Measurements from ENCODE around the gene RBFOX2. TPM values are rescaled to one million over a fixed set of nuclear protein-coding genes. Genes with fewer than 3 reads are reported as not detected.
A peak's percentile ranks its signal among the peaks of the same experiment; 100 is the strongest.

RBFOX2 gene
- total RNA-seq, 1 donor from 2014 or later: 76.7 TPM

DNA sequence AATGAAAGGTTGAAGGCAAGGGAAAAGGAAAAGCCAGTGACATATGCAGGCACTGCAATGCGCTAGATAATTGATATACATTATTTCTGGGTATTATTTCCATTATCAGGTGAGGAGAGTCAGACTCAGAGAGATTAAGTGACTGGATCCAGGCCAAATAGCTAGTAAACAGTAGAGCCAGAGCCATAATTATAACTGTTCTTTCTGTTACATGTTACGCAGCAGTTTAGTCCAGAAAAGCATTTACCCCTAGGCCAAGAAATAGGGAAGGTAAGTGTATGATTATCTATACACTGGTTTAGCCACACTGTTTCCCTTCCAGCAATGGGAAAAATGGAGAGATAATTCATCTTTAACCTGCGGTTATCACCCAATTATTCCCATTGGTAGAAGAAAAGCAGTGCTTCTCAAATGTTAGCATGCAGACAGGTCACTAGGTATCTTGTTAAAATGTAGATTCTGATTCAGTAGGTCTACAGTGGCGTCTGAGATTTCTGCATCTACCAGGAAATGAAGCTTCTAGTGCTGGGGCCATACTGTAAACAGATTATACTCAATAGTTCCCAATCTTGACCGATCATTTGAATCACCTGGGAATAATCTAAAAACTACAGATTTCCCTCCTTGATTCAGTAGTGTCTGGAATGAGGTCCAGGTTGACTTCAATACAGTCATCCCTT lies 69.4 kb downstream of the RBFOX2 start:
- ATAC-seq: no peak
- intact Hi-C loops (cut with micrococcal nuclease): no loop called here
- DNase-seq: no peak

DNA sequence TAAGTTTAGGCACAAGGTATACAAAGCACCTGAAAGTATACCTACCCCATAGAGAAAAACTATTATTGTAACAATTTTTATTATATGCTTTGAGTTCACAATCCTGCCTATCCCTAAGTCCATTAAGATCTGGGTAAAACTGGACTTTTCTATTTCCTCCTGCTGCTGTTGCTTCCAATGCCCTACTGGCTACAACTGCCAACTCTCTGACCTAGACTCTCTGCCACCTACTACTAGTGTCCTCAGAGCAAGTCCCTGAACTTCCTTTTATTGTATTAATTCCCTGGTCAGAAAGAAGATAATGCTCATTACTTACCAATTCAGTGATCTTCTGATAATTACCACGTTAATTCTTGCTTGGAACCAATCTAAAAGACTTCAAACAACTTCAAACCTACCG lies 70.3 kb downstream of the RBFOX2 start:
- ATAC-seq: no peak
- DNase-seq: no peak
- intact Hi-C loops (cut with micrococcal nuclease): no loop called here

DNA sequence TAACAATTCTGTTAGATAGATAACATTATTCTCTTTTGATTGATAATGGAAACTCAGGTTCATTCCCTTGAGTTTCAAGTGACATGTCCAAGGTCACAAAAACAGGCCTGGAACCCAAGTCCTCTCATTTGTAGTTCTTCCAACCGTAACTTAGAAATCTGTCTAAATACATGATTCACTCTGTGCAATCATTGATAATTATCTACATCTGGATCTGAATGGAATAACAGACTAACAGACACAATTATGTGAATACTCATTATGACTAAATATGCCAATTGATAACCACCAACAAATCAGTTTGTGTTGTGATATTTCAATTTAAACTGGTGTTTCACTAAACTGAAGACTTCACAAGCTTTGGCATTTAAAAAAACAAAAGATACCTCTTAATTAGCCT lies 71.0 kb downstream of the RBFOX2 start:
- ATAC-seq (no peak), DNase-seq (no peak)
- intact Hi-C loops (cut with micrococcal nuclease): no loop called here

DNA sequence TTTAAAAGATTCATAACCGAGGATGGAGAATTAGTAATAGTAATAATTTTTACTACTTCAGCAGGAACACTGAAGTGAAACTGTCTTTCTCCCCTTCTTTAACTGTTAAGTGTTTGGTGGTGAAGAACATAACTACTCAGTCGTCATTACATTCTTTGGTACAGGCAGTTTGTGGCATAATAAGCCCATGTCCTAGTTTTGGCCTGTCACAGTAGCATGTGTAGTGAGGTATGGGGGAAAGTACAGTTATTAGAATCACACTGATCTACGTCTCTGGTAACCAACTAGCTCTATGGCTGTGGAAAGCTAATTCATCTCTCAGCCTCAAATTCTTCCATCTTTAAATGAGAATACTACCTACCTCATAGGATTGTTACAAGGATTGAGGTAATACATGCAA lies 71.8 kb downstream of the RBFOX2 start:
- intact Hi-C loops (cut with micrococcal nuclease): no loop called here
- no peak for DNase-seq
- no peak for ATAC-seq

DNA sequence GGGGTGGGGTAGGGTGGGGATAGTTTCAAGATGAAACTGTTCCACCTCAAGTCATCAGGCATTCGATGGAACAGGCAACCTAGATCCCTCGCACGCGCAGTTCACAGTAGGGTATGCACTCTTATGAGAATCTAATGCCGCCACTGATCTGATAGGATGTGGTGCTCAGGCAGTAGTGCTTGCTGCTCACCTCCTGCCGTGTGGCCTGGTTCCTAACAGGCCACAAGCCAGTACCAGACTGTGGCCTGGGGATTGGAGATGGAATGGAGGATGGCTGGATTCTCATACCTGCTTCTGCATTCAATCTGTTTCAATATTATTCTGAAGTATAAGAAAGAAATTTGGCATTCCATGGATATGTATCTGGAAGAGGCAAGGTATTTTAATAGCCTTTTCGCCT lies 73.1 kb downstream of the RBFOX2 start:
- DNase-seq (no peak), ATAC-seq (no peak)
- intact Hi-C loops (cut with micrococcal nuclease): no loop called here

DNA sequence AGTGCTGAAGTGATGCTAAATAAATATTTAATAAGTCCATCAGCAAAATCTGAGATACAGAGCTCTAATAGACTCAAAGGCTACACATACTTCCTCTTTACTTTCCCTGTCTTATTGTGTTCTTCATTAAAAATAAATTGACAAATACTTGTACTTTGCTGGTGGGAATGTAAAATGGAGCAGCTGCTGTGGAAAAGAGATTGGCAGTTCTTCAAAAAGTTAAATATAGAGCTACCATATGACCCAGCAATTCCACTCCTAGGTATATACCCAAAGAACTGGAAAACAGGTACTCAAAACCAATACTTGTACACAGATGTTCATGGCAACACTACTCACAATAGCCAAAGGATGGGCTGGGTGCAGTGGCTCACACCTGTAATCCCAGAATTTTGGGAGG lies 76.0 kb downstream of the RBFOX2 start:
- no peak for DNase-seq
- ATAC-seq: no peak
- intact Hi-C loops (cut with micrococcal nuclease): no loop called here

DNA sequence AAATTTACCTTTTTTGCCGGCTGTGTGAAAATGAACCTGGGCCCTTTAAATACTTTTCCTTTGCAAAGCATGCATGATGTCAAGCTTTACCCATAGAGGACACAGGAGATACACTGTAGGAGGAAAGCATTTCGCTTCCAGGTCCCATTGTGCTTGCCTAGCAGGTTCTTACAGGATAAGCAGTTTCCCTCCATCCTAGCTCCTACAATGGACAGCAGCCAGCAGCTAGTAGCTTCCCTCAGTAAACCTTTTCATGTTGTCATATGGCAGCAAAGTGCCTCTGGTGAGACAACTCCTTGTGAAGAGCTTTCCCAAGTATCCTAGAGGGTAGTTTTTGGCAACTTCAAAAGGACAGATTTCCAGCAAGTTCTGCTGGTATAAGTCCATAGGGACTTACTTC lies 78.4 kb downstream of the RBFOX2 start:
- DNase-seq (no peak), ATAC-seq (no peak)

DNA sequence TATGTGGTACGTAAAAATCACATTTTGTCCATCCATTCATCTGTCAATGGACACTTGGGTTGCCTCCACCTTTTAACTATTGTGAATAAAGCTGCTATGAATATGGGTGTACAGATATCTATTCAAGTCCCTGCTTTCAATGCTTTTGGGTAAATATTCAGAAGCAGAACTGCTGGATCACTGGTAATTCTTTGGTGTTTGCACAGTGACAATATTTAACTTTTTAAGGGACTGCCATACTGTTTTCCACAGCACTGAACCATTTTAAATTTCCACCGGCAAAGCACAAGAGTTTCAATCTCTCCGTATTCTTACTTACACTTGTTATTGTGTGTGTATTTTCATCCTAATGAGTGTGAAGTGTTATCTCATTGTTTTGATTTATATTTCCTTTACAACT lies 79.4 kb downstream of the RBFOX2 start:
- intact Hi-C loops (cut with micrococcal nuclease): no loop called here
- DNase-seq (no peak), ATAC-seq (no peak)

More for the DNA sequence above, 78.4 kb downstream of the RBFOX2 start:
- intact Hi-C loops (cut with micrococcal nuclease): no loop called here

DNA sequence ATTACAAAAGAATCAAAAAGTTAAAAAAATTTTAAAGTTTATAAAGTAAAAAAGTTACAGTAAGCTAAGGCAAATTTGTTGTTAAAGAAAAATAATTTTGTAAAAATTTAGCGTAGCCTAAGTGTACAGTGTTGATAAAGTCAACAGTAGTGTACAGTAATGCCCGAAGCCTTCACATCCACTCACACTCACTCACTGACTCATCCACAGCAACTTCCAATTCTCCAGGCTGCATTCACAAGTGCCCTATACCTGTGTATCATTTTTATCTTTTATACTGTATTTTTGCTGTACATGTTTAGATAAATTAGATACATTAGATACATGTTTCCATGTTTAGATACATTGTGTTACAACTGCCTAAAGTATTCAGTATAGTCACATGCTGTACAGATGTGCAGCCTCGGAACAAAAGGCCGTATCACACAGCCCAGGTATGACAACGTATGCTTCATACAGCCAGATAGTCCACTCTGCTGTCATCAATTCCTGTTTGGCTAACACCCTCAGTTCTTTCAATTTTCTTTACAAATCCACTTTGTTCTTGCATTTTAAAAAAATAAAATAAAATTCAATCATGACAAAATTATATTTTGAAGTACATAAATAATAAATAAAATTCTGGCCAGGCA lies 80.7 kb downstream of the RBFOX2 start:
- intact Hi-C loops (cut with micrococcal nuclease): no loop called here
- no peak for ATAC-seq
- no peak for DNase-seq

DNA sequence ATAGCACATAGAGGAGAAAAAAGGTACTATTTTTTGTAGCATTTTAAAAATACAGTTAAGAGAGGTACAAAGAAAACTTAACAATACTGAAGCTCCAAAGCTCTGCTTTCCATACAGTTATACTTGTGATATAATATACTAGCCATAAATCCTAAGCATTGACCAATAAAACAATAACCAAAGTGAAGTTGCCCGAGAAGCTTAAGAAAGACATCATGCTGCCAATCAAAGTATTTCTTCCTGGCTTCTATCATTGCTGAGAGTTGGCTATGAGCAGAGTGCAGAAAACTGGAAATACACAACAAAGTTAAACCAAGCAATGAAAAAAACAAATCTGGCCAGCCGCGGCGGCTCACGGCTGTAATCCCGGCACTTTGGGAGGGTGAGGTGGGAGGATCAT lies 84.2 kb downstream of the RBFOX2 start:
- intact Hi-C loops (cut with micrococcal nuclease): no loop called here
- DNase-seq: peak; percentile 28
- ATAC-seq: peak; percentile 43

DNA sequence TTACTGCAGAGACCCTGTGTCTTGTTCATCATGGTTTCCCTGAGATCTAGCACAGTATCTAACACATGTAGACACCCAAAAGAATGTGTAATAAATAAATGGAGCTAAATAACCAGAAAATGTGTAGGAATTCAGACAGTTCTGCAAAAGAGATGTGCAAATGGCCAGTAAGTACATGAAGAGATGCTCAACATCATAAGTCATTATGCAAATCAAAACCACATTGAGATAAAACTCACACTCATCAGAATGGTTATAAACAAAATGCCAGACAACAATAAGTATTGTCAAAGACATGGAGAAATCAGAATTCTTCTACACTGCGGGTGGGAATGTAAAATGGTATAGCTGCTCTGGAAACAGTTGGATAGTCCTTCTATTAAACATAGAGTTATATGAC lies 88.5 kb downstream of the RBFOX2 start:
- no peak for DNase-seq
- intact Hi-C loops (cut with micrococcal nuclease): no loop called here
- no peak for ATAC-seq

DNA sequence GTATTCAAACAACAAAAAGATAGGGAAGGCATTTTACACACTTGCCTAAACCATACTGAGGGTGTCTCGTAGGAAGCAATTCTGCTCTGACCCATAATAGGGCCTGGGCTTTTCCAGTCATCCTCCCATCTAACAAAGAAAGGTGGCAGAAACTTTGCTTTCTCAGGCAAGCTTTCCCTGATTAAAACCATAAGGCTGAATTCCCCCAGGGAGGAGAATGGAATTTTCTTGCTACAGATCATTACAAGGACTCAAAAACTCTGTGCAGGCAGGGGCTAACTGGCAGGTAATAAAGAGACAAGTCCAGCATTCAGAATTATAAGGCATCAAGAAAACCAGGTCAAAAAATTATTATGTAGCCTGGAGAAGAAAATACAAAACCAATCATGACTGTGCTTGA lies 90.4 kb downstream of the RBFOX2 start:
- no peak for ATAC-seq
- intact Hi-C loops (cut with micrococcal nuclease): no loop called here

DNA sequence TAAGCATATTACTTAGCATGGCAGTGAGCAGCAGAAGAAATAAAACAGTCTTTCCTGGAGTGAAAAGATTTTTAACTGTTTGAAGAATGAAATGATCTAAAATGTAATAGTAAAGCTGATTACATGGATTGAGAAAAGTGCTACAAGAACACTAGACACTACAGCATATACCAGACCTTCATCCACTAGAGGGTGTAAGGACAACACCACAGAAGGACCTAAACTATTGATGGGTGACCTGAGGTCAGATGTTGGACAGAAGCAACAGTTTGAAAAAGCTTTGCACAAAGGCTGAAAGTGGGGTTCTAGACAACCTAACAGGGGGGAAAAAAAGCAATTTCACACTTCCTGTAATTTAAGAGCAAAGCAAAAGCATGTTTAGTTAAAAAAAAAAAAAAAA lies 97.7 kb downstream of the RBFOX2 start:
- intact Hi-C loops (cut with micrococcal nuclease): loop anchor here (5.0 kb wide), 2 partner anchors 136 to 191 kb away; no protein-coding TSS in a partner anchor
- ATAC-seq (peak; percentile 96), DNase-seq (no peak)

More for the DNA sequence above, 90.4 kb downstream of the RBFOX2 start:
- DNase-seq: no peak

DNA sequence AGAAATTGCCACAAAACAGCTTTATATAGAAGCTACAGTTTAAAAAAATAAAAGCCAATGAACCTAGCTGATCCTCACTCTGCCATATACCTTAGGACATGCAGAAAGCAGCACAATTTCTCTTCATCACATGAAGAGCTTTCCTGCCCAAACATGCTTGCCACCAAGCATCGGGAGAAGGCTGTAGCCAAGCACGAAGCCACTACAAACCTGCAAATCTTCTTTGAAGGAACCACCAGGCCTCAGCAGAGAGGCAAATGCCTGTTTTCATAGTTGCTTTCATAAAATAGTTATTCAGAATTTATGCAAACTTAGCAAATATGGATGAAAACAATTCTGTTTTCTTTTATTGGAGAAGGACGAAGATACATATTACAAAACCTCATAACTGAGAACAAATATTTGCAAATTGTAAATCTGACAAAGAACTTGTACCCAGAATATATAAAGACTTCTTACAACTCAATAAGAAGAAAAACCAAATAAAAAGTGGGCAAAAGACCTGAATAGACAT lies 100.3 kb downstream of the RBFOX2 start:
- intact Hi-C loops (cut with micrococcal nuclease): no loop called here

DNA sequence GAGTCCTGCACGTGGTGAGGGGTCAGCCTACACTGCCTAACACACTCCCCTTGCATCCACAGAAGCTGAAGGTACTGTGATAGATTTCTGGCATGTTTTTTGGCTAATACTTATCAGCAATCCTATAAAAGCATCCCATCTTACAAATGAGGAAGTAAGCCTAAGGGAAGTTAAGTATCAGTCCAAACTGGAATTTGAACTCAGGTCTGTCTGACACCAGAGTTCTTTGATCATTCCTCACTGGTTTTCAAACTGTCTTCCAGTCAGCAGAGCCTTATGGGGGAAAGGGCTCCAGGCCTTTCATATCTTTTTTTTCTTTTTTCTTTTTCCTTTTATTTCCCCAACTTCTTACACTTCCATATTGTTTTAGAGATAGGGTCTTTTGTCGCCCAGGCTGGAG lies 105.6 kb downstream of the RBFOX2 start:
- DNase-seq: no peak
- no peak for ATAC-seq
- intact Hi-C loops (cut with micrococcal nuclease): loop anchor here (5.0 kb wide), 1 partner anchor 296 kb away; no protein-coding TSS in a partner anchor

More for the DNA sequence above, 100.3 kb downstream of the RBFOX2 start:
- no peak for ATAC-seq
- DNase-seq: no peak

DNA sequence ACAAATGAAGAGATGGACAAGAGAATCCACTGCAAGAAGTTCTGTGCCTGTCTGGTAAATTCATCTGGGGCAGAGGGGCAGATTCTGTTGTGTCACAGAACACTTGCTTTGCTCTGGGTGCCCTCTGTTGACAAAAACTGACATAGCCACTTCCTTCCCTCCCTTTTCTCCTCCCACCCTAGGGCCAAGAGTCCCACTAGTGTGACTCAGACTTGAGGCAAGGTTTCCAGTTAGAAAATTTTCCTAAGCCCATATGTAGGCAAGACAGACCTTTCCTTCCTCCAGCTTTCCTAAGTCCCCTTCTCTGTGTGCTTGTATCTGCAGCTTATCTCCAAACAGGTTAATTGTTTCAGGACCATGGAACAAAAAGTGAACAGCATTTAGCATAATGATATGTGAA lies 106.8 kb downstream of the RBFOX2 start:
- ATAC-seq (peak; percentile 93), DNase-seq (peak; percentile 23)
- intact Hi-C loops (cut with micrococcal nuclease): loop anchor here (5.0 kb wide), 1 partner anchor 294 kb away; no protein-coding TSS in a partner anchor

DNA sequence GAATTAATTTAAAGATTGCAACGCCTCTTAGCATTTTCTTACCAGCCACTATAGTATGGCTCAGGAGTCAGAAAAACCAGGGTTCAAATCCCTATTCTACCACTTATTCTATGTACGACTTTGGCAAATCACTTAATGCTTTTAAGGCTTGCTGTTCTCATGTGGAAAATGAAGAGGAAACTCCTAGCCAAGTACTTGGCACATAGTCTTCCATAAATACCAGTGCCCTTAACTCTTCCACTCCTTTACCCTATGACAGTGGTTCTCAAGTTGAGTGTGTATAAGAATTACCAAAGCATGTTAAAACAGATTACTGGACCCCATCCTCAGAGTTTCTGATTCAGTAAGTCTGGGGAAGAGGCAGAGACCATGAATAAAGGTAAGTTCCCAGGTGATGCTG lies 107.6 kb downstream of the RBFOX2 start:
- intact Hi-C loops (cut with micrococcal nuclease): loop anchor here (5.0 kb wide), 1 partner anchor 294 kb away; no protein-coding TSS in a partner anchor
- ATAC-seq (peak; percentile 45), DNase-seq (no peak)

DNA sequence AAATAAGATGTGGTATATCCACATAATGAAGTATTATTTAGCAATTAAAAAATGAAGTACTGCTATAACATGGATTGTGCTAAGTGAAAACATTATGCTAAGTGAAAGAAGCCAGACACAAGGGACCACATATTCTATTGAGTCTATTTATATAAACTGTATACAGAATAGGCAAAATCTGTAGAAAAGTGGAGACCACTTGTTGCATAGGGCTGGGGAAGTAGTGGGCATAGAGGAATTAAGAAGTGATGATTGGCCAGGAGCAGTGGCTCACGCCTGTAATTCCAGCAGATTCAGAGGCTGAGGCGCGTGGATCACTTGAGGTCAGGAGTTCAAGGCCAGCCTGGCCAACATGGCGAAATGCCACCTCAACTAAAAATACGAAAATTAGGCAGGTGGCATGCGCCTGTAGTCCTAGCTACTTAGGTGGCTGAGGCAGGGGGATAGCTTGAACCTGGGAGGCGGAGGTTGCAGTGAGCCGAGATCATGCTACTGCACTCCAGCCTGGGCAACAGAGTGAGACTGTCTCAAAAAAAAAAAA lies 109.6 kb downstream of the RBFOX2 start:
- ATAC-seq: no peak
- intact Hi-C loops (cut with micrococcal nuclease): loop anchor here (10.0 kb wide), 1 partner anchor 84 kb away; no protein-coding TSS in a partner anchor
- DNase-seq: no peak

DNA sequence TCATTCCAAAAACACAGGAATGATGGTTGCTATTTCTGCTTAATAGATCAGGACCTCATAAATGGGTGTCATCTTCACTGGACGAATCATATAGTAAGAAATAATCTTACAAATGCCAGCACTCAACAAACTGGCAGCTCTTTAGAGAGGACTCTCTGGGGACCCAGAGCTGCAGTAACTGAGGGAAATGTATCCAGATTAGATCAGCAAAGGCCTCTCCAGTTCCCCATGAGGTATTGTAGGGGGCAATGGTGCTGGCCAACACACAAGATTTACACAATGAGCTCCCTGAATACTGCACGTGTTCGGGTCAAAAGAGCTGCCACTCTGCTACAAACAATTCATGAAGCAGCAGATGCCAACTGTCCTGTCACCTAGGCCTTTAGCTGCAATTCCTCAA lies 110.2 kb downstream of the RBFOX2 start:
- intact Hi-C loops (cut with micrococcal nuclease): loop anchor here (10.0 kb wide), 1 partner anchor 84 kb away; no protein-coding TSS in a partner anchor
- DNase-seq (no peak), ATAC-seq (no peak)

DNA sequence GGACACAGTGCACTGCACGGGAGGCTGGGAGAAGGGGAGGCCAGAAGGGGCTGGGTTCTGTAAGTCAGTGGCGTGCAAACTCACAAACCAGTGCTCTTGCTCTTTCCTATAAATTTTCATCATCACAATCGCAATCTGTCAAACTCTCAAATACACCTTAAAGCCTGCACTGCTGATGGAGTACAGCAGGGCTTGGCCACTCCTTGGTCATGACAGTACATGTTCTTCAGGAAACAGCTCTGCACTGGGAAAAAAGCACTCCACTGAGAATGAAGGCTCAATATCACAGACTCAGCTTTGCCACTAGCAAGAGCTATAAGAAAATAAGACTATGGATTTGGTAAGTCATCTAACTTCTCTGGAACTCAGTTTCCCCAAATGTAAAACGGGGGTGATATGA lies 111.0 kb downstream of the RBFOX2 start:
- DNase-seq (no peak), ATAC-seq (no peak)
- intact Hi-C loops (cut with micrococcal nuclease): loop anchor here (10.0 kb wide), 1 partner anchor 83 kb away; no protein-coding TSS in a partner anchor
